SU-DHL-6 (cell line): ENCODE data around the gene WDR86.

Experiments
- H2AFZ ChIP-seq: fragments of 200-600 bp; sonication (generic); 2 replicates; pipeline ENCODE4 v1.6.1; 2014; ENCODE audit warnings: low read depth, mild to moderate bottlenecking, moderate library complexity, mixed read lengths, antibody characterized with exemption, low read length; ENCODE audit not compliant: severe bottlenecking
- H3F3A ChIP-seq: fragments of 200-600 bp; shearing (Covaris generic); 2 replicates; pipeline ENCODE4 v1.6.0; 2016; ENCODE audit warnings: antibody characterized with exemption, mild to moderate bottlenecking; ENCODE audit not compliant: insufficient read depth
- H3K27ac ChIP-seq: fragments of 200-600 bp; sonication (generic); 2 replicates; pipeline ENCODE4 v1.5.1; 2016; ENCODE audit warnings: low read depth, mild to moderate bottlenecking, low read length, moderate library complexity, mixed read lengths
- H3K27me3 ChIP-seq: fragments of 200-600 bp; sonication (generic), shearing (Covaris generic); 2 replicates; pipeline ENCODE4 v1.6.0; 2014; ENCODE audit warnings: mild to moderate bottlenecking, low read length
- H3K36me3 ChIP-seq: fragments of 200-600 bp; sonication (generic); 2 replicates; pipeline ENCODE4 v1.6.1; 2014; ENCODE audit warnings: mild to moderate bottlenecking, low read length, mixed read lengths
- H3K4me2 ChIP-seq: fragments of 300-600, 200-600 bp; shearing (Covaris generic), sonication (generic); 2 replicates; pipeline ENCODE4 v1.6.0; 2014; ENCODE audit warnings: low read length, low read depth, mild to moderate bottlenecking; ENCODE audit not compliant: poor library complexity, severe bottlenecking
- H3K4me3 ChIP-seq: fragments of 200-600 bp; sonication (generic); 2 replicates; pipeline ENCODE4 v1.5.1; 2014; ENCODE audit warnings: antibody characterized with exemption, low read length, mild to moderate bottlenecking, mixed read lengths; ENCODE audit not compliant: insufficient read depth, poor library complexity, severe bottlenecking
- H3K79me2 ChIP-seq: fragments of 200-600 bp; sonication (generic); 2 replicates; pipeline ENCODE4 v1.6.1; 2014; ENCODE audit warnings: mild to moderate bottlenecking, low read length, moderate library complexity; ENCODE audit not compliant: insufficient read depth
- H3K9ac ChIP-seq: fragments of 200-600 bp; sonication (generic); 2 replicates; pipeline ENCODE4 v1.7.0; 2014; ENCODE audit warnings: mild to moderate bottlenecking, low read length
- H3K9me2 ChIP-seq: fragments of 200-600 bp; sonication (generic); replicated peaks from 2 replicates; pipeline ENCODE4 v1.6.1; 2014; ENCODE audit warnings: low read length; ENCODE audit not compliant: insufficient read depth
- H3K9me3 ChIP-seq: fragments of 200-600 bp; sonication (generic); 2 replicates; pipeline ENCODE4 v1.6.1; 2014; ENCODE audit warnings: low read length, mixed read lengths; ENCODE audit not compliant: insufficient read depth
- H4K20me1 ChIP-seq: fragments of 200-600 bp; sonication (generic); 2 replicates; pipeline ENCODE4 v1.6.1; 2014; ENCODE audit warnings: low read depth, mild to moderate bottlenecking, antibody characterized with exemption, low read length, moderate library complexity, mixed read lengths
- EZH2phosphoT487 ChIP-seq: fragments of 200-600 bp; sonication (generic), shearing (Covaris generic); conservative IDR thresholded peaks from 2 replicates; pipeline ENCODE4 v1.6.1; 2018; ENCODE audit warnings: mild to moderate bottlenecking, antibody characterized with exemption, low read length, moderate library complexity, mixed read lengths
- TF ChIP-seq, protein P1 (sequence below): fragments of 200-600 bp; sonication (generic); IDR thresholded peaks from one replicate; pipeline ENCODE4 v1.5.1; 2017; ENCODE audit warnings: antibody characterized with exemption, mild to moderate bottlenecking, low read length, moderate library complexity; ENCODE audit not compliant: insufficient read depth, poor library complexity, severe bottlenecking

WDR86 gene

DNA sequence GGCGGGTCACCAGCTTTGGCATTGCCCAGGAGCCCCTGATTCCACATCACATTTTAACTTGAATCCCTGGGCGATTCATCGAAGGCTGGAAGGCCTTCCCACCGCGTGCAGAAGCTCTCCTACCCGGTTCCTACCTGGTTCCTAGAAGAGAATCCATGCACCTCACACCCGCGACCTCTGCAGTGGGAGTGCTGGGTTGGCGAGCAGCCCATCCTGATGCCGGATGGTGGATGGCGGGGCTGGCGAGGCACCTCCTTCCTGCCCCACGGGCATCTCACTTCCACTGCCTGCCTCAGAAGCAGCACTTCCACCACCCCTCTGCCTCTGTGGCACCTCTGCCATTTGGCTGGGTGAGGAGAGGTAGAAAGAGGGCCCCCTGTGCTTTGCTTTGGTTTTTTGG lies 36.2 kb downstream of the WDR86 start:
- TF ChIP-seq, protein P1, sequence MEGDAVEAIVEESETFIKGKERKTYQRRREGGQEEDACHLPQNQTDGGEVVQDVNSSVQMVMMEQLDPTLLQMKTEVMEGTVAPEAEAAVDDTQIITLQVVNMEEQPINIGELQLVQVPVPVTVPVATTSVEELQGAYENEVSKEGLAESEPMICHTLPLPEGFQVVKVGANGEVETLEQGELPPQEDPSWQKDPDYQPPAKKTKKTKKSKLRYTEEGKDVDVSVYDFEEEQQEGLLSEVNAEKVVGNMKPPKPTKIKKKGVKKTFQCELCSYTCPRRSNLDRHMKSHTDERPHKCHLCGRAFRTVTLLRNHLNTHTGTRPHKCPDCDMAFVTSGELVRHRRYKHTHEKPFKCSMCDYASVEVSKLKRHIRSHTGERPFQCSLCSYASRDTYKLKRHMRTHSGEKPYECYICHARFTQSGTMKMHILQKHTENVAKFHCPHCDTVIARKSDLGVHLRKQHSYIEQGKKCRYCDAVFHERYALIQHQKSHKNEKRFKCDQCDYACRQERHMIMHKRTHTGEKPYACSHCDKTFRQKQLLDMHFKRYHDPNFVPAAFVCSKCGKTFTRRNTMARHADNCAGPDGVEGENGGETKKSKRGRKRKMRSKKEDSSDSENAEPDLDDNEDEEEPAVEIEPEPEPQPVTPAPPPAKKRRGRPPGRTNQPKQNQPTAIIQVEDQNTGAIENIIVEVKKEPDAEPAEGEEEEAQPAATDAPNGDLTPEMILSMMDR = no peak
- TF ChIP-seq EZH2phosphoT487 = no peak
- Histone ChIP-seq H3K36me3 (no peaks in the 10 kb centered on the region; the same call in 1 of the 2 replicates), H3K27ac (no peak overlapping the region)

DNA sequence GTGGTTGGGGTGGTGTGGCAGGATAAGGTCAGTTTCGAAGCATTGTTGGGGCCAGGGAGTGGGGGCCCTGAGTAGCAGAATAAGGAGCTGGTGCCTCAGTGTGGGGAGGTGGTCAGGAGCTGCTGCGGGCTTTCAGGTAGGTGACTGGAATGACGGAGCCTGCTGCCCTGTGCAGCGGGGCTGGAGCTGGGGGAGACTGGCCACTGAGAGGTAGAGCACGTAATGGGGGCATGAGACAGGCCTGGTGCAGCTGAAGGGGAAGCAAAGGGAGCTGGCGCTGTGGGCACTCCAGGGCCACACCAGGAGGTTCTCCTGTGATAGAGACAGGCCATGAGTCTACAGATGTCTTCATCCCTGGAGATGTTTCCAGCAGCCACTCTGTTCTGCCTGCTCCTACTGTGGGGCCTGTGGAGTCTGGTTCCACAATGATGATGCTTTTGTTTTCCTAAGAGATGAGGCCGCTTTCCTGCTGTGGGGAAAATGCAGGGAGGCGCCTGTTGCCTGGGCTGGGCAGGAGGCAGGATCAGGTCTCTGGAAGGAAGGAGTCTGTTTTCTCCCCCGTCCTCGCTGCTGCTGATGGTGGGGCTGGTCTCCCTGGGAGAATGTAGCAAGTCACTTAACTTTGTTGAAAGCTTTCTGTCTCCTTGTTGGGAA lies 37.1 kb downstream of the WDR86 start:
- Histone ChIP-seq H3K36me3 (no peaks in the 10 kb centered on the region; the same call in 1 of the 2 replicates), H3K9me3 (no peaks in the 10 kb centered on the region), H3K79me2 (no peaks in the 10 kb centered on the region), H2AFZ (no peak overlapping the region), H3K9ac (no peak overlapping the region), H3K4me3 (no peak overlapping the region), H3K27me3 (no peaks in the 10 kb centered on the region), H3K9me2 (no peaks in the 10 kb centered on the region), H3F3A (no peaks in the 10 kb centered on the region), H4K20me1 (no peaks in the 10 kb centered on the region), H3K27ac (no peak overlapping the region), H3K4me2 (no peak overlapping the region)
- TF ChIP-seq, protein P1 = no peak
- TF ChIP-seq EZH2phosphoT487 = no peak

More for the DNA sequence above, 36.2 kb downstream of the WDR86 start:
- no peaks in the 10 kb centered on the region for H3F3A ChIP-seq
- H3K9me3 ChIP-seq = no peaks in the 10 kb centered on the region
- H2AFZ ChIP-seq = no peak overlapping the region
- H3K4me3 ChIP-seq = no peak overlapping the region
- no peak overlapping the region for H3K4me2 ChIP-seq
- H3K79me2 ChIP-seq = no peaks in the 10 kb centered on the region
- H3K27me3 ChIP-seq = no peaks in the 10 kb centered on the region
- no peaks in the 10 kb centered on the region for H4K20me1 ChIP-seq
- H3K9me2 ChIP-seq = no peaks in the 10 kb centered on the region
- H3K9ac ChIP-seq = no peak overlapping the region

- H3K4me2 ChIP-seq = no peak overlapping the region
- no peak overlapping the region for H3K27ac ChIP-seq
- H3K4me3 ChIP-seq = no peak overlapping the region
- H3K27me3 ChIP-seq = no peaks in the 10 kb centered on the region
- H3K36me3 ChIP-seq = no peaks in the 10 kb centered on the region; the same call in 1 of the 2 replicates
- no peaks in the 10 kb centered on the region for H3K79me2 ChIP-seq
- no peaks in the 10 kb centered on the region for H3K9me3 ChIP-seq
- 0 out of 2 replicates have a peak, but pooled peaks cover 3% of the 10 kb centered on the region for H3F3A ChIP-seq
- H3K9me2 ChIP-seq = no peaks in the 10 kb centered on the region
- no peak for TF ChIP-seq EZH2phosphoT487
- TF ChIP-seq, protein P1 = no peak
- no peaks in the 10 kb centered on the region for H4K20me1 ChIP-seq
- H2AFZ ChIP-seq = no peak overlapping the region
- no peak overlapping the region for H3K9ac ChIP-seq
Measured at GRCh38 chr7:151371266-151371665, 38.6 kb downstream of the WDR86 start.
